NCI-H1417 treated with DMSO at 0.1 percent for 48 hours (cell line): ENCODE results near the gene COX5A.

ENCODE experiments used
- DNase-seq: peaks from one replicate; lab custom pipeline; 2025; lab: John Stamatoyannopoulos, UW

COX5A gene

DNA sequence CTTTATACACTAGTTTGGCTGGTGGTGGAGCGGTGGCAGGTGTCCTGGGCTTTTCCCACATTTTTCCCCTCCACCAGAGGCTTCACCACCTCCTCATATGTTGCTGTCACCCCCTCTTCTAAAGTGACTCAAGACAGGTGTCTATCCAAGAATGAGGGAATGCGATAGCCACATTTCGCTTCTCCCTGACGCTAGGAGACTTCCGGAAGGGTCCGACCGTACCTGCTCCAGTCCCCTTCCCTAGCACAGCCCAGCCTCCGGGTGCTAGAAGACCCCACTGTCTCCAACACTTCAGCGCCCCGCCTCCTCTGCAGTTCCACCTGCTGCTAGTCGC is 65.2 kb downstream of the COX5A start:
- DNase-seq, result no peak

DNA sequence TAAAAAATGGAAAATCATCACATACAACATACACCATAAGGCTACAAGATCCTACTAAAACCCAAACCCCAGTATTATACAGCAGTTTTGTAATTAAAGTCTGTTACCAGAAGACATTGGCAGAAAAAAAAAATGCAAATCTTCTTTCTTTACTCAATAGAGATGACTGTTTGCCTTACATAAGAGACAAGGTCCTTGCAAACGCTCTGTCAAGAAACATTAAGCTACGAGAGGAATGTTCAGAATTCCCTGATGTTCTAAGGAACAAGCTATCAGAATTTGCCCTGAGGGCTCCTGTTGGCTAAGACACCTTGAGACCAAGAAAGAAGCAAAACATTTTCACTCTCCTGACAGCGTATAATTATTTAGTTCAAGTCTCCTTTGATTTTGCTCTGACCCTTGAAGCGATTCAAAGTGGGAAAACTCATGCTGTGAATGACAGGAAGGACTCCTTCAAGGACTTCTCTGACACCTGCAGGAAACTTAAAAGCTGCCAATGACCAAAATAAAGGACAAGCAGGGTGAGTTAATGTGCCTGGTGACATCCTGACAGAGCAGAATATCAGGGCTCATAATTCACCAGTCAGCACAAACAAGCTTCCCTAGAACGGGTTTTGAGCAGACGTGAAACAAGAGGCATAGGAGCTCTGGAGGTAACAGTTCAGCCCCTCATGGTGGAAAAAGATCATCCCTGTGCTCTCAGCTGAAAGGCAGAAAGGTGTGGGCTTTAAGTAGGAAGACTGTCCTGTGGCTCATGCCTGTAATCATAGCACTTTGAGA is 67.2 kb downstream of the COX5A start:
- no peak for DNase-seq
